Thoracic aorta (tissue), 2 donors: Measurements from ENCODE around the gene LILRB5. TPM values are rescaled to one million over a fixed set of nuclear protein-coding genes. Genes with fewer than 3 reads are reported as not detected.
"Not testable (repeated sequence)": the region's sequence is repeated elsewhere in the genome, so short reads cannot be mapped to it uniquely, and the experiment has no call there.

Source experiments
- ATAC-seq: fragments of 150-250 bp; one replicate; pipeline ENCODE4 v1.8.0; 2017; ENCODE audit warnings: low read depth; ENCODE audit not compliant: insufficient number of reproducible peaks, low FRiP score
- DNase-seq: peaks from one replicate; pipeline ENCODE4 v3.0.0-alpha.2; 2020; ENCODE audit warnings: low spot score
- H3K27ac ChIP-seq, 2 donors: fragments of 200-600 bp; sonication (generic); 1 replicate in 1 of 2; 2 replicates in 1 of 2; pipeline ENCODE4 v1.5.1; 2016; ENCODE audit warnings: mild to moderate bottlenecking in 2 of 2, moderate library complexity in 2 of 2
- H3K27me3 ChIP-seq: fragments of 200-600 bp; sonication (generic); replicated peaks from 2 replicates; pipeline ENCODE4 v1.6.0; 2016; ENCODE audit warnings: mild to moderate bottlenecking; ENCODE audit not compliant: insufficient read depth
- H3K36me3 ChIP-seq: fragments of 200-600 bp; sonication (generic); one replicate; pipeline ENCODE4 v1.5.1; 2016
- H3K4me1 ChIP-seq, 2 donors: fragments of 200-600 bp; sonication (generic); 1 replicate in 1 of 2; 2 replicates in 1 of 2; pipeline versions ENCODE4 v1.5.1 to v1.6.0; 2016; ENCODE audit warnings: low read depth in 2 of 2, mild to moderate bottlenecking in 1 of 2; ENCODE audit not compliant: control insufficient read depth in 1 of 2
- H3K4me3 ChIP-seq: fragments of 200-600 bp; sonication (generic); 2 replicates; pipeline ENCODE4 v1.5.1; 2016; ENCODE audit warnings: mild to moderate bottlenecking
- H3K9me3 ChIP-seq: fragments of 200-600 bp; sonication (generic); 2 replicates; pipeline ENCODE4 v1.5.1; 2016
- CTCF ChIP-seq: fragments of 200-600 bp; sonication (generic); IDR thresholded peaks from one replicate; pipeline ENCODE4 v1.5.1; 2019; ENCODE audit warnings: antibody characterized with exemption
- total RNA-seq, 2 donors: library from RNA; depleted of rRNA; stranded (reverse); fragments of >200 nt; gene quantifications; one replicate each; pipeline versions ENCODE4 v1.1.0 to v1.2.3, GENCODE V29; 2016

The LILRB5 gene
- total RNA-seq, 2 donors from 2014 or later = 17.6 to 60.4 TPM

GRCh38 chr19:54298357-54299125, 41.5 kb upstream of the LILRB5 start:
- no peaks in the 10 kb centered on the region for H3K27me3 ChIP-seq
- DNase-seq (no peak), ATAC-seq (no peak)
- H3K4me1 ChIP-seq = no peaks in the 10 kb centered on the region
- H3K27ac ChIP-seq = no peak overlapping the region
- no peak for TF ChIP-seq CTCF
- no peaks in the 10 kb centered on the region for H3K36me3 ChIP-seq
- H3K4me3 ChIP-seq = no peak overlapping the region
- no peaks in the 10 kb centered on the region for H3K9me3 ChIP-seq

- ATAC-seq (no peak), DNase-seq (no peak)
- H3K4me3 ChIP-seq = no peak overlapping the region
- no peaks in the 10 kb centered on the region for H3K36me3 ChIP-seq
- H3K27me3 ChIP-seq = no peaks in the 10 kb centered on the region
- H3K27ac ChIP-seq = no peak overlapping the region
- no peak for TF ChIP-seq CTCF
- no peaks in the 10 kb centered on the region for H3K4me1 ChIP-seq
- no peaks in the 10 kb centered on the region for H3K9me3 ChIP-seq
Observed at GRCh38 chr19:54297759-54298305, 40.8 kb upstream of the LILRB5 start.

GRCh38 chr19:54294539-54294938, 37.5 kb upstream of the LILRB5 start:
- no peaks in the 10 kb centered on the region for H3K4me1 ChIP-seq
- no peak for DNase-seq
- ATAC-seq = no peak
- no peaks in the 10 kb centered on the region for H3K27me3 ChIP-seq
- TF ChIP-seq CTCF = no peak
- no peaks in the 10 kb centered on the region for H3K36me3 ChIP-seq
- no peak overlapping the region for H3K27ac ChIP-seq
- no peaks in the 10 kb centered on the region for H3K9me3 ChIP-seq
- H3K4me3 ChIP-seq = no peak overlapping the region

- not testable (repeated sequence) for H3K4me3 ChIP-seq, H3K27ac ChIP-seq, ATAC-seq, H3K27me3 ChIP-seq, H3K9me3 ChIP-seq, H3K36me3 ChIP-seq, DNase-seq, H3K4me1 ChIP-seq
Observed at GRCh38 chr19:54289160-54289559, 32.1 kb upstream of the LILRB5 start.

GRCh38 chr19:54287456-54287855, 30.4 kb upstream of the LILRB5 start:
- TF ChIP-seq CTCF = no peak
- Histone ChIP-seq H3K4me1 (no peaks in the 10 kb centered on the region), H3K4me3 (no peak overlapping the region), H3K9me3 (no peaks in the 10 kb centered on the region), H3K27me3 (no peaks in the 10 kb centered on the region), H3K27ac (no peak overlapping the region), H3K36me3 (no peaks in the 10 kb centered on the region)
- no peak for DNase-seq
- ATAC-seq = no peak

GRCh38 chr19:54286283-54286682, 29.2 kb upstream of the LILRB5 start:
- H3K4me3 ChIP-seq, H3K27me3 ChIP-seq, DNase-seq, H3K4me1 ChIP-seq, H3K27ac ChIP-seq, H3K9me3 ChIP-seq, ATAC-seq, H3K36me3 ChIP-seq: not testable (repeated sequence)

DNA sequence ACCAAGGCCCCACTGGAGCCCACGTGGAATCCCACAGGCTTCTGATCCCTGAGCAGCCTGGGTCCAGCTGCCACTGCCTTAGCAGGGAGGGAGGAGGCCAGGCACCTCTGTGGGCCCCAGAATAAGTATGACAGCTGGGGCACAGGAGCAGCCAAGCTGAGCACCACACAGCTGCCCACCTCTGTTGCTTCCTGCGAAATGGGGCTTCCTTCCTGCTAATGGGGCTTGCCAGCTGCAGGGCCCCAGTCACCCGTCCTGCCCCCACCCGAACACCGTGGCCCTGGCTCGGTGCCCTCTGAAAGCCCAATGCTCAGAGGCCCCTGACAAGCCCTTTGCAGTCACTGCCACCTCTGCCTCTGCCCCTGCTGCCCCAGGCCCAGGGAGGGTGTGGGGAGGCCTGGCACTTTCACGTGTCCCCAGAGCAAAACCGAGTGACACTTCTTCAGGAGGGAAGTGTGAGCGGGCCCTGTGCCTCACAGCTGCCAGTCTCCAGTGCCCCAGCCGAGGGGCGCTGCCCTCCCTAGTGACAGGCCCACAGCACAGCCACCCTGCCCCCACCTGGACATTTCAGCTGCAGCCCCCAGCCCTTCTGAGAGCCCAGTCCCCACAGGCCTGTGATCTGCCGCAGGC, 28.5 kb upstream of the LILRB5 start:
- H3K4me3 ChIP-seq, DNase-seq, H3K27me3 ChIP-seq, H3K9me3 ChIP-seq, ATAC-seq, H3K4me1 ChIP-seq, H3K27ac ChIP-seq, H3K36me3 ChIP-seq: not testable (repeated sequence)
